HL-60 (cell line): Measurements from ENCODE around the gene PLCH2.

ENCODE experiments used
- CTCF ChIP-seq: IDR thresholded peaks from one replicate; pipeline ENCODE4 v1.5.1; 2011; ENCODE audit warnings: low read length, control low read depth, inconsistent platforms; ENCODE audit not compliant: insufficient read depth
- POLR2AphosphoS5 ChIP-seq: IDR thresholded peaks from 2 replicates; pipeline ENCODE4 v1.6.1; 2012; ENCODE audit warnings: low read depth

GRCh38 chr1:2547210-2548067 is 71.3 kb downstream of the PLCH2 start:
- no peak for TF ChIP-seq CTCF
- no peak; the same call in none of the 2 replicates for TF ChIP-seq POLR2AphosphoS5
